ENCODE results near the gene IGSF3.
"Not testable (repeated sequence)": the region's sequence is repeated elsewhere in the genome, so short reads cannot be mapped to it uniquely, and the experiment has no call there.

IGSF3 gene

GRCh38 chr1:116634386-116634785, 33.1 kb downstream of the IGSF3 start:
- H3K4me3 ChIP-seq (ENCODE audit: low read length); H3K56ac ChIP-seq (ENCODE audit: low read length); H3K4me1 ChIP-seq (ENCODE audit: control insufficient read depth, low read depth, low read length); H2BK15ac ChIP-seq (replicated peaks; ENCODE audit: low read depth); H4K5ac ChIP-seq (ENCODE audit: low read length); H3K18ac ChIP-seq (ENCODE audit: low read length); H3K4me2 ChIP-seq (ENCODE audit: low read length); H3K4ac ChIP-seq (ENCODE audit: low read depth, low read length); H2BK120ac ChIP-seq (ENCODE audit: low read depth, low read length); H3K27ac ChIP-seq (ENCODE audit: low read depth, low read length); H2AK5ac ChIP-seq (ENCODE audit: low read length); DNase-seq; H3K23ac ChIP-seq (ENCODE audit: low read length); H3K9ac ChIP-seq (ENCODE audit: low read length); H4K8ac ChIP-seq (ENCODE audit: low read depth, low read length); H3K36me3 ChIP-seq (ENCODE audit: control insufficient read depth, insufficient read depth, low read length); H3K79me2 ChIP-seq (ENCODE audit: control insufficient read depth, insufficient read depth, low read length); H2BK5ac ChIP-seq (ENCODE audit: low read length); H3K79me1 ChIP-seq (ENCODE audit: low read length); H3K27me3 ChIP-seq (ENCODE audit: insufficient read depth, low read length, poor library complexity): not testable (repeated sequence)
- WGBS (ENCODE audit: extremely low coverage, insufficient coverage, low lambda C conversion rate), result no CpG with 5 or more reads among the region's 4 CpGs

- not testable (repeated sequence) for H2BK15ac ChIP-seq (replicated peaks; ENCODE audit: low read depth); H3K4me3 ChIP-seq (ENCODE audit: low read length); H3K27me3 ChIP-seq (ENCODE audit: insufficient read depth, low read length, poor library complexity); H3K79me1 ChIP-seq (ENCODE audit: low read length); H3K4me2 ChIP-seq (ENCODE audit: low read length); H3K79me2 ChIP-seq (ENCODE audit: control insufficient read depth, insufficient read depth, low read length); H3K23ac ChIP-seq (ENCODE audit: low read length); H2BK120ac ChIP-seq (ENCODE audit: low read depth, low read length); H3K4ac ChIP-seq (ENCODE audit: low read depth, low read length); H2AK5ac ChIP-seq (ENCODE audit: low read length); H4K8ac ChIP-seq (ENCODE audit: low read depth, low read length); H3K27ac ChIP-seq (ENCODE audit: low read depth, low read length); H3K4me1 ChIP-seq (ENCODE audit: control insufficient read depth, low read depth, low read length); H2BK5ac ChIP-seq (ENCODE audit: low read length); H3K36me3 ChIP-seq (ENCODE audit: control insufficient read depth, insufficient read depth, low read length); H4K5ac ChIP-seq (ENCODE audit: low read length)
- H3K18ac ChIP-seq (ENCODE audit: low read length), result peak overlapping the region; percentile 83
- H3K9ac ChIP-seq (ENCODE audit: low read length), result peak overlapping the region; percentile 17
- peak; percentile 41 for DNase-seq
- peak overlapping the region; percentile 20 for H3K56ac ChIP-seq (ENCODE audit: low read length)
- no CpG with 5 or more reads among the region's 10 CpGs for WGBS (ENCODE audit: extremely low coverage, insufficient coverage, low lambda C conversion rate)
Measured at GRCh38 chr1:116631996-116632925, 35.3 kb downstream of the IGSF3 start.

- not testable (repeated sequence) for H3K36me3 ChIP-seq (ENCODE audit: control insufficient read depth, insufficient read depth, low read length); H2BK5ac ChIP-seq (ENCODE audit: low read length); H3K4me2 ChIP-seq (ENCODE audit: low read length); H3K9ac ChIP-seq (ENCODE audit: low read length); H2BK120ac ChIP-seq (ENCODE audit: low read depth, low read length); H3K23ac ChIP-seq (ENCODE audit: low read length); H4K5ac ChIP-seq (ENCODE audit: low read length); H3K4me3 ChIP-seq (ENCODE audit: low read length); H2BK15ac ChIP-seq (replicated peaks; ENCODE audit: low read depth); H3K56ac ChIP-seq (ENCODE audit: low read length); H3K27ac ChIP-seq (ENCODE audit: low read depth, low read length); H4K8ac ChIP-seq (ENCODE audit: low read depth, low read length); H3K79me2 ChIP-seq (ENCODE audit: control insufficient read depth, insufficient read depth, low read length); H3K79me1 ChIP-seq (ENCODE audit: low read length); H3K4me1 ChIP-seq (ENCODE audit: control insufficient read depth, low read depth, low read length); DNase-seq; H3K27me3 ChIP-seq (ENCODE audit: insufficient read depth, low read length, poor library complexity); H3K4ac ChIP-seq (ENCODE audit: low read depth, low read length); H2AK5ac ChIP-seq (ENCODE audit: low read length); H3K18ac ChIP-seq (ENCODE audit: low read length)
- no CpG with 5 or more reads among the region's 2 CpGs for WGBS (ENCODE audit: extremely low coverage, insufficient coverage, low lambda C conversion rate)
Measured at GRCh38 chr1:116631554-116631953, 36.0 kb downstream of the IGSF3 start.

- H3K79me1 ChIP-seq (ENCODE audit: low read length); H2BK5ac ChIP-seq (ENCODE audit: low read length); H3K56ac ChIP-seq (ENCODE audit: low read length); H3K79me2 ChIP-seq (ENCODE audit: control insufficient read depth, insufficient read depth, low read length); H3K27ac ChIP-seq (ENCODE audit: low read depth, low read length); H3K27me3 ChIP-seq (ENCODE audit: insufficient read depth, low read length, poor library complexity); H2BK15ac ChIP-seq (replicated peaks; ENCODE audit: low read depth); H3K4ac ChIP-seq (ENCODE audit: low read depth, low read length); H3K4me2 ChIP-seq (ENCODE audit: low read length); H2AK5ac ChIP-seq (ENCODE audit: low read length); H4K5ac ChIP-seq (ENCODE audit: low read length); H3K36me3 ChIP-seq (ENCODE audit: control insufficient read depth, insufficient read depth, low read length); H4K8ac ChIP-seq (ENCODE audit: low read depth, low read length); H3K18ac ChIP-seq (ENCODE audit: low read length); H3K4me3 ChIP-seq (ENCODE audit: low read length); H3K9ac ChIP-seq (ENCODE audit: low read length); H2BK120ac ChIP-seq (ENCODE audit: low read depth, low read length); H3K23ac ChIP-seq (ENCODE audit: low read length); H3K4me1 ChIP-seq (ENCODE audit: control insufficient read depth, low read depth, low read length): not testable (repeated sequence)
- WGBS (ENCODE audit: extremely low coverage, insufficient coverage, low lambda C conversion rate), result no CpG with 5 or more reads among the region's 2 CpGs
- peak; percentile 53 for DNase-seq
Measured at GRCh38 chr1:116630057-116630456, 37.5 kb downstream of the IGSF3 start.

- H2AK5ac ChIP-seq (ENCODE audit: low read length); H3K23ac ChIP-seq (ENCODE audit: low read length); H3K18ac ChIP-seq (ENCODE audit: low read length); H3K4me1 ChIP-seq (ENCODE audit: control insufficient read depth, low read depth, low read length); H3K79me1 ChIP-seq (ENCODE audit: low read length); DNase-seq; H3K27me3 ChIP-seq (ENCODE audit: insufficient read depth, low read length, poor library complexity); H3K4ac ChIP-seq (ENCODE audit: low read depth, low read length); H2BK15ac ChIP-seq (replicated peaks; ENCODE audit: low read depth); H3K9ac ChIP-seq (ENCODE audit: low read length); H4K8ac ChIP-seq (ENCODE audit: low read depth, low read length); H3K56ac ChIP-seq (ENCODE audit: low read length); H4K5ac ChIP-seq (ENCODE audit: low read length); H3K4me3 ChIP-seq (ENCODE audit: low read length); H3K36me3 ChIP-seq (ENCODE audit: control insufficient read depth, insufficient read depth, low read length); H2BK120ac ChIP-seq (ENCODE audit: low read depth, low read length); H2BK5ac ChIP-seq (ENCODE audit: low read length); H3K4me2 ChIP-seq (ENCODE audit: low read length); H3K27ac ChIP-seq (ENCODE audit: low read depth, low read length); H3K79me2 ChIP-seq (ENCODE audit: control insufficient read depth, insufficient read depth, low read length): not testable (repeated sequence)
- no CpG with 5 or more reads among the region's 2 CpGs for WGBS (ENCODE audit: extremely low coverage, insufficient coverage, low lambda C conversion rate)
Measured at GRCh38 chr1:116629441-116629840, 38.1 kb downstream of the IGSF3 start.

- H4K5ac ChIP-seq (ENCODE audit: low read length), result no peak overlapping the region
- no peaks in the 10 kb centered on the region for H3K79me2 ChIP-seq (ENCODE audit: control insufficient read depth, insufficient read depth, low read length)
- WGBS (ENCODE audit: extremely low coverage, insufficient coverage, low lambda C conversion rate), result no CpG with 5 or more reads among the region's 4 CpGs
- no peaks in the 10 kb centered on the region for H3K27me3 ChIP-seq (ENCODE audit: insufficient read depth, low read length, poor library complexity)
- no peak overlapping the region for H4K8ac ChIP-seq (ENCODE audit: low read depth, low read length)
- no peak for DNase-seq
- no peak overlapping the region for H3K56ac ChIP-seq (ENCODE audit: low read length)
- no peak overlapping the region for H3K4me3 ChIP-seq (ENCODE audit: low read length)
- H2BK120ac ChIP-seq (ENCODE audit: low read depth, low read length), result no peak overlapping the region
- peaks cover 9% of the 10 kb centered on the region for H3K4me1 ChIP-seq (ENCODE audit: control insufficient read depth, low read depth, low read length)
- no peak overlapping the region for H3K27ac ChIP-seq (ENCODE audit: low read depth, low read length)
- no peak overlapping the region for H2BK5ac ChIP-seq (ENCODE audit: low read length)
- no peak overlapping the region for H3K4me2 ChIP-seq (ENCODE audit: low read length)
- no peak overlapping the region for H3K9ac ChIP-seq (ENCODE audit: low read length)
- H2BK15ac ChIP-seq (replicated peaks; ENCODE audit: low read depth), result no peak overlapping the region
- H3K79me1 ChIP-seq (ENCODE audit: low read length), result no peaks in the 10 kb centered on the region
- H3K18ac ChIP-seq (ENCODE audit: low read length), result no peak overlapping the region
- no peak overlapping the region for H2AK5ac ChIP-seq (ENCODE audit: low read length)
- no peak overlapping the region for H3K4ac ChIP-seq (ENCODE audit: low read depth, low read length)
- H3K36me3 ChIP-seq (ENCODE audit: control insufficient read depth, insufficient read depth, low read length), result no peaks in the 10 kb centered on the region
- H3K23ac ChIP-seq (ENCODE audit: low read length), result no peak overlapping the region
Measured at GRCh38 chr1:116628448-116628847, 39.1 kb downstream of the IGSF3 start.

Measured in mesendoderm (in vitro differentiated cells).